NOMO-1 treated with dmso at 0.1 percent for 144 hours (cell line): ENCODE measurements around the gene ZNF618.

ENCODE experiments used
- DNase-seq: peaks from one replicate; lab custom pipeline; 2025; ENCODE audit not compliant: unreplicated experiment; lab: John Stamatoyannopoulos, UW

ZNF618 gene

GRCh38 chr9:114017741-114018715 is 141.9 kb downstream of the ZNF618 start:
- no peak for DNase-seq

GRCh38 chr9:114021578-114021977 is 145.5 kb downstream of the ZNF618 start:
- peak; percentile 70 for DNase-seq

- DNase-seq: no peak
These were observed 147.9 kb downstream of the ZNF618 start for GRCh38 chr9:114023961-114024360.

GRCh38 chr9:114025196-114025753 is 149.2 kb downstream of the ZNF618 start:
- DNase-seq: no peak

GRCh38 chr9:114025760-114026159 is 149.7 kb downstream of the ZNF618 start:
- no peak for DNase-seq

GRCh38 chr9:114026335-114026734 is 150.2 kb downstream of the ZNF618 start:
- no peak for DNase-seq

- no peak for DNase-seq
These were observed 151.2 kb downstream of the ZNF618 start for GRCh38 chr9:114027159-114027862.

GRCh38 chr9:114027863-114028465 is 151.9 kb downstream of the ZNF618 start:
- no peak for DNase-seq

GRCh38 chr9:114028646-114029045 is 152.5 kb downstream of the ZNF618 start:
- no peak for DNase-seq

- no peak for DNase-seq
These were observed 153.4 kb downstream of the ZNF618 start for GRCh38 chr9:114029311-114030170.

GRCh38 chr9:114030364-114030763 is 154.3 kb downstream of the ZNF618 start:
- no peak for DNase-seq

- no peak for DNase-seq
These were observed 155.0 kb downstream of the ZNF618 start for GRCh38 chr9:114031037-114031630.

GRCh38 chr9:114031948-114032840 is 156.1 kb downstream of the ZNF618 start:
- DNase-seq: no peak

GRCh38 chr9:114033397-114034103 is 157.4 kb downstream of the ZNF618 start:
- DNase-seq: no peak

GRCh38 chr9:114034196-114034595 is 158.1 kb downstream of the ZNF618 start:
- no peak for DNase-seq

GRCh38 chr9:114034661-114035062 is 158.6 kb downstream of the ZNF618 start:
- no peak for DNase-seq

- no peak for DNase-seq
These were observed 159.2 kb downstream of the ZNF618 start for GRCh38 chr9:114035221-114035844.
